Astrocyte of the spinal cord (primary cell): ENCODE data around the gene ANTXRL.
"Not testable (repeated sequence)": the region's sequence is repeated elsewhere in the genome, so short reads cannot be mapped to it uniquely, and the experiment has no call there.

Source experiments
- DNase-seq: peaks from one replicate; pipeline ENCODE4 v3.0.0; 2011; ENCODE audit warnings: low read depth, low spot score
- H3K4me3 ChIP-seq: 2 replicates; pipeline ENCODE4 v1.5.1; 2011; ENCODE audit warnings: low read depth, mild to moderate bottlenecking, low read length, moderate library complexity
- in situ Hi-C: cut with HindIII; loops from 2 replicates; pipeline ENCODE4 v1.10.0; 2017; ENCODE audit warnings: low sequenced_read_pairs
- TF ChIP-seq, protein P1 (sequence below): IDR thresholded peaks from 2 replicates; pipeline ENCODE4 v1.5.1; 2012; ENCODE audit warnings: low read depth, mild to moderate bottlenecking, low read length, inconsistent platforms

The ANTXRL gene

DNA sequence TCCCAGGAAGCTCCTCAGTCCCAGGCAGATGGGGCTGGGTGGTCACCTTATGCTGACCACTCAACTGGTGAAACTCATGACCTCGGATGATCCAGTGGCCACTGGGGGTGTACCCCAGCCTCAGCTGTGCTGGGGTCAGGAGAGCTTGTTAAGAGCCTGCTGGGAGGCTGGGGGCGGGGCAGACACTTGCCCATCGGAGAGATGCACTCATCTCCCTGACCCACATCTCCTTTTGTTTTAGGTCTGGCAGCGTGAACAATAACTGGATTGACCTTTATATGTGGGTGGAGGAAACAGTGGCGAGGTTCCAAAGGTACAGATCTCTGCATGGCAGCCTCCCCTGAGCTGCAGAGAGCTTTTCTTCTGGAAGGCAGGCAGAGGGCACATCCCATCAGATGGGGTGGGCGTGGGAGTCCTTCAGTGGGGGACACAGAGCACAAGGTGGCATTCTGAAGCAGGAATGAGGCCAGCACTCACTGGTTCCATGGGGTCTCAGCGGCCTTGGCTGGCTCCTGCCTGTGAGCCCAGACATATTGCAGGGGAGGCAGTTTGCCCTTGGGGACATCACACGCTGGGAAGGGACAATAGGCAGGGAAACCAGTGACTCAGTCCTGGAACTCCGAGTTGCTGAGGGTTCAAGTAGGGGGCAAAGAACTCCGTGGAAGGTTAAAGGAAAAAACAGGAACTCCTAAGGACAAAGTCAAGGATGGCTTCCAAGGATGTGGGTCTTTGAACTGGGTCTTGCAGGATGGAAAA is 5.2 kb downstream of the ANTXRL start:
- TF ChIP-seq, protein P1, sequence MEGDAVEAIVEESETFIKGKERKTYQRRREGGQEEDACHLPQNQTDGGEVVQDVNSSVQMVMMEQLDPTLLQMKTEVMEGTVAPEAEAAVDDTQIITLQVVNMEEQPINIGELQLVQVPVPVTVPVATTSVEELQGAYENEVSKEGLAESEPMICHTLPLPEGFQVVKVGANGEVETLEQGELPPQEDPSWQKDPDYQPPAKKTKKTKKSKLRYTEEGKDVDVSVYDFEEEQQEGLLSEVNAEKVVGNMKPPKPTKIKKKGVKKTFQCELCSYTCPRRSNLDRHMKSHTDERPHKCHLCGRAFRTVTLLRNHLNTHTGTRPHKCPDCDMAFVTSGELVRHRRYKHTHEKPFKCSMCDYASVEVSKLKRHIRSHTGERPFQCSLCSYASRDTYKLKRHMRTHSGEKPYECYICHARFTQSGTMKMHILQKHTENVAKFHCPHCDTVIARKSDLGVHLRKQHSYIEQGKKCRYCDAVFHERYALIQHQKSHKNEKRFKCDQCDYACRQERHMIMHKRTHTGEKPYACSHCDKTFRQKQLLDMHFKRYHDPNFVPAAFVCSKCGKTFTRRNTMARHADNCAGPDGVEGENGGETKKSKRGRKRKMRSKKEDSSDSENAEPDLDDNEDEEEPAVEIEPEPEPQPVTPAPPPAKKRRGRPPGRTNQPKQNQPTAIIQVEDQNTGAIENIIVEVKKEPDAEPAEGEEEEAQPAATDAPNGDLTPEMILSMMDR = no peak
- in situ Hi-C loops = no loop called here
- no peak overlapping the region for H3K4me3 ChIP-seq
- DNase-seq = no peak

DNA sequence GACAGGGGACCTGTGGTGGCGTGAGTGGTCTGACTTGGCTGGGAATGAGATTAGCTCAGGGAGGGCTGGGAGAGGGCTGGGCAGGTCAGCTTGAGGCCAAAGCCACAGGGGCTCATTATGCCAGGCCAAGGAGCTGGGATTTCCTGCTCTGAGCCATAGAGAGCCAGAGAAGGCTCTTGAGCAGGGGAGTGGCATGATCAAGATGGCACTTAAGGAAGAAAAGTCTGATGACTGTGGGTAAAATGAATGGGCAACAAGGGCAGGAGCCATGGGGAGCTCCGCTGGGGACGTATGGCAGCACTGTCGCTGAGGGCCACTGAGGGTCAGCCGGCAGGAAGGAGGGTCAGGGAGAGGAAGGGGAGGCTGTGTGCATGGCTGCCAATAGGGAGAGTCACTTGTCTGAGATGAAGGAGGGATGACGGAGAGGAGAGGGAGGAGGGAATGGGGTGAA is 5.8 kb downstream of the ANTXRL start:
- no peak overlapping the region for H3K4me3 ChIP-seq
- no peak for DNase-seq
- in situ Hi-C loops = no loop called here
- TF ChIP-seq, protein P1 = no peak

DNA sequence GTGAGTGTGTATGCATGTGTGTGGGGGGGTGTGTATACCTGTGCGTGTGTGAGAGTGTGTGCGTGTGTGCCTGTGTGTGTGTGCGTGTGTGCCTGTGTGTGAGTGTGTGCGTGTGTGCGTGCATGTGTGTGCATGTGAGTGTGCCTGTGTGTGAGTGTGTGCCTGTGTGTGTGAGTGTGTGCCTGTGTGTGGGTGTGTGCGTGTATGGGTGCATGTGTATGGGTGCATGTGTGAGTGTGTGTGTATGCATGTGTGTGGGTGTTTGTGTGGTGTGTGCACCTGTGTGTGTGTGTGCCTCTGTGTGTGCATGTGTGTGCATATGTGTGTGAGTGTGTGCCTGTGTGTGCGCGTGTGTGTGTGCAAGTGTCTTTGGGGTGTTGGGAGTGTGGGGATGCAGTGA is 6.4 kb downstream of the ANTXRL start:
- no peak for DNase-seq
- H3K4me3 ChIP-seq = no peak overlapping the region
- in situ Hi-C loops = no loop called here
- TF ChIP-seq, protein P1 = no peak

DNA sequence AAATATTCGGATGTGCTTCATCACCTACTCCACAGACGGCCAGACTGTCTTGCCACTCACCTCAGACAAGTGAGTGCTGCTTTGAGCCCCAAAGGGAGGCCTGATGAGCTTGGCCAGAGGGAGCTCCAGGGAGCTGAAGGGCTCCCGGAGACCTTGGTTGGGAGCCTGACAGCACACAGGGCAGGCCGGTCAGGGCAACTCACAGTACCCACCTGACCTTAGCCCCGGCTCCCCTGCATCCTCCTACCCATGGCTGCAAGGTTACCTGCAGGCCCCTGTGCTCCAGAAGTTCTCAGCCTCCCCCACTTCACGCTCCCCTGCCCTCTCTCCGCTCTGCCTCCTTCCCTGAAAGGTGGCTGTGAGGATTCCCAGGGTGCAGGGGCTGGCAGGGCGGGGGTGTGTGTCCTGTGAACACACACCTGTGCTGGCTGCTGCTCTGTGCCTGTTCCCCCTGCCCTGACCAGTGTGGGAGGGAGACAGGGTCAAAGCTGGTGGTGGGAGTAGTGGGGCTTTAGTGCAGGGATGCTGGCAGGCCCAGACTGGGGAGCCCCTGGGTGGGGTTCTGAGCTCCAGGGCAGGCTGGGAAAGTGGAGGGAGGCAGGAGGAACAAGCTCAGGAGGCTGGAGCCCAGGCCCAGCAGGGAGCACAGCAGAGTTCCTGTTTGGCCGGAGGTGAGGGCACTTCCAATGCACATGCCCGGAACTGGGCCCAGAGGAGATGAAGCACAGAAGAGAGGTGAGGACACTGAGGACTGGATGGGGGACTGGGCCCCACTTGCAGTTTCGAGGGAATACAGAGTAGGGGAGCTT is 7.2 kb downstream of the ANTXRL start:
- TF ChIP-seq, protein P1 = no peak
- no peak overlapping the region for H3K4me3 ChIP-seq
- in situ Hi-C loops = no loop called here
- DNase-seq = no peak

DNA sequence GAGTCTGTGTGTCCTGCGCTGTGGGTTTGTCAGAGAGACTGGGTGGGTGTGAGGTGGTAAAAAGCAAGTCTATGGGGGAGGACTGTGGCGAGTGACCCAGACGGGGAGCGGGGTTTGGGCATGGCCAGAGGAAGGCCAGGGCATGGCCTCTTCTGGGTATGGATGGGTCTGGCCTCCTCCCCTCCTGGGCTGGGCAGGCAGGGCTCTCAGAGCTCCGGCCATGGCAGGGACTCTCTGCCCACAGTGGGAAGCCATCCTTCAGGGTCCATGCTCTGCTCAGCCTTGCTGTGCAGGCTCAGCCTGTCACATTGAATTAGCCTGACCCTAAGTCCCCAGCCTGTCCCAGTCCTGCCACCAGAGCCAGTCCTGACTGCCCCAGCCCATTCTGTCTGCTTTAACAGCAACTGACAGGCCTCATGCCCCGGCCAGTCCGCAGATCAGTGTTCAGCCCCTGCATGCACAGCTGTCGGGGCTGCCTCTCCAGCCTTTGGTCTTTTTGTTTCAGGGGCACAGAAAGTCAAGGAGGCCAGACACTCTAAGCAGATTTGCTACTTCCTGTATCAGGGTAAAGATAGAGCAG is 7.9 kb downstream of the ANTXRL start:
- in situ Hi-C loops = no loop called here
- TF ChIP-seq, protein P1 = no peak
- no peak for DNase-seq
- H3K4me3 ChIP-seq = no peak overlapping the region

DNA sequence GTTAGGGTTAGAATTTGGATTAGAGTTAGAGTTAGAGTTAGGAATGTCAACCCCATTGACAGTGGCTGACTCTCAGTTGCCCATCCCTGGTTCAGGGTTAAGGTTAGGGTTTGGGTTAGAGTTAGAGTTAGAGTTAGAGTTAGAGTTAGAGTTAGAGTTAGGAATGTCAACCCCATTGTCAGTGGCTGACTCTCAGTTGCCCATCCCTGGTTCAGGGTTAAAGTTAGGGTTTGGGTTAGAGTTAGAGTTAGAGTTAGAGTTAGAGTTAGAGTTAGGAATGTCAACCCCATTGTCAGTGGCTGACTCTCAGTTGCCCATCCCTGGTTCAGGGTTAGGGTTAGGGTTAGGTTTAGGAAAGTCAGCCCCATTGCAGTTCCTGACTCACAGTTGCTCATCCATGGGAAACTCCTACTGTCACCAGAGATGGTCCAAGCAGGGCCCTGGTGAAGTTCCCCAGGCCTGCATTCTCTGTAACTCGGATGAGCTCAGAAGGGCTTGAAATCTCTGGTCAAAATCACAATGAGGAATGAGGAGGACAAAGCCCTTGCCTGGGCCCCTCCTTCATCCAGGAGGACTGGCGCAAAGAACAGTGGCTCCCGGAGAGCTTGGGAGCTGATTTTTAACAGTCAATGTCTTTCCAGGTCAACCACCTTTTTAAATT is 8.7 kb downstream of the ANTXRL start:
- H3K4me3 ChIP-seq, in situ Hi-C loops, DNase-seq: not testable (repeated sequence)

DNA sequence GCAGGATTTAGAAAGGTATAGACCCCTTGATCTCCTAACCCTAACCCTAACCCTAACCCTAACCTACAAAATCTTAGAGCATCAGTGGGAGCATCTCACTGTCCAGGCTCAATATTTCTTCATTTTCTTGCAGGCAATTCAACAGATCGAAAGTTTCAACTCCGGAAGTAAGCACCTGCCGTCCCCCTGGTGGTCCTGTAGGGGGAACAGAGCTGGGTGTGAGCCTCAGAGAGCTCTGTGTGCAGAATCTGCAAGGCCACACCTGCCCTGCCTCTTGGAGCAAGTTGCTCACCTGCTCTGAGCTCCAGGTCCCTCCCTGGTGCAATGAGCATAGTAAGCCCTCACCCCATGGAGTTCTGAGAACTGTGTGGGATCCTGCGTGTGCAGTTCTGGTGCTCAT is 9.3 kb downstream of the ANTXRL start:
- H3K4me3 ChIP-seq, in situ Hi-C loops, DNase-seq: not testable (repeated sequence)
